Hematopoietic multipotent progenitor cell treated with erythropoietin and hydrocortisone succinate and interleukin-3 and kit ligand, for 8 days (in vitro differentiated cells): Measurements from ENCODE around the gene CCND1.
"Not testable (repeated sequence)": the region's sequence is repeated elsewhere in the genome, so short reads cannot be mapped to it uniquely, and the experiment has no call there.

Source experiments
- DNase-seq: peaks from one replicate; pipeline ENCODE4 v3.0.0-alpha.2; 2015

CCND1 gene

DNA sequence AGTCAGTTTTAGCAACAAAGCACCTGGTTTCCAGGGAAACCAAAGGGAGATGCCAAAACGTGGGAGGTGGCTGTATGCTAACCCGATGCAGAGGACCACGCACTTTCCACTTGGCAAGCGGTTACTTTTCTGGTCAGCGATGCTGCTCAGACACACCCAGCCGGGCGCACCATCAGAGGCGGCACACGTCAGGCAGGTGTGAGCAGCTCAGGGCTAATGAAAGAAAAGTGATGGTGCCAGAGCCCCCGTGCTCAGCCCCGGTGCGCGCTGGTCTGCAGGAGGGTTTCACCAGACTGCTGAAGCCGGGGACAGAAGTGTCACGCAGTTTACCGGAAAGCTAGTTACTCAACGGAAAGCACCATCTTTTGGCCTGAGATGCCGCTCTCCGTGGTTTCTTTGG is 28.5 kb downstream of the CCND1 start:
- no peak for DNase-seq

GRCh38 chr11:69670158-69670845 is 29.3 kb downstream of the CCND1 start:
- DNase-seq = peak; percentile 68

DNA sequence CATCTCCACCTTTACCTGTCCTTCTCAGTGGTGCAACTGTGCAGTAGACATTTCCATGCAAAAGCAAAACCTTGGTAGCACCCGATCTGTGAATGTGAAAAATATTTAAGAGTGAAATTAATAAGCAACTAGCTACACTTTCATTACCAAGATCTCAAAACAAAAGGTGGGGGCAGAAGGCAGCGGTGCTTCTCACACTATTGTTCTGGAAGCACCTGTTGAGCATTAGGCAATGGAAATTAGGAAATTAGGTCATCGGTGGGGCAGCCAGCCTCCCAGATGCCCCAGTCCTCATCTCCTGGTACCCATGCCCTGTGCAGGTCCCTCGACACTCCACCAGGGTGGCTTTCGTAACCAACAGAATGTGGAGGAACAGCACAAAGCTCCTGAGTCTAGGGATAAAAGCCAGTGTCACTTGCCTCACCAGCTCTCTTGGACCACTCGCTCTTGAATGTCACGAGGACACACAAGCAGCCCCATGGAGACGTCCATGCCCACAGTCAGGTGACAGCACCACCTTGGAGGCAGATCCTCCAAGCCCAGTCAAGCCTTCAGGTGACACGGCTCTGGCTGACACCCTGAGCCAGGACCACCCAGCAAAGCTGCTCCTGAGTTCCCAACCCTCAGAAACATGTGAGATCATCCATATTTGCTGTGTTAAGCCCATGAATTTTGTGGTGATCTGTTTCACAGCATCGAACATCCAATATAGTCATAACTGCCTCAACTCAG is 30.9 kb downstream of the CCND1 start:
- DNase-seq = no peak

GRCh38 chr11:69674267-69674885 is 33.4 kb downstream of the CCND1 start:
- peak; percentile 76 for DNase-seq

DNA sequence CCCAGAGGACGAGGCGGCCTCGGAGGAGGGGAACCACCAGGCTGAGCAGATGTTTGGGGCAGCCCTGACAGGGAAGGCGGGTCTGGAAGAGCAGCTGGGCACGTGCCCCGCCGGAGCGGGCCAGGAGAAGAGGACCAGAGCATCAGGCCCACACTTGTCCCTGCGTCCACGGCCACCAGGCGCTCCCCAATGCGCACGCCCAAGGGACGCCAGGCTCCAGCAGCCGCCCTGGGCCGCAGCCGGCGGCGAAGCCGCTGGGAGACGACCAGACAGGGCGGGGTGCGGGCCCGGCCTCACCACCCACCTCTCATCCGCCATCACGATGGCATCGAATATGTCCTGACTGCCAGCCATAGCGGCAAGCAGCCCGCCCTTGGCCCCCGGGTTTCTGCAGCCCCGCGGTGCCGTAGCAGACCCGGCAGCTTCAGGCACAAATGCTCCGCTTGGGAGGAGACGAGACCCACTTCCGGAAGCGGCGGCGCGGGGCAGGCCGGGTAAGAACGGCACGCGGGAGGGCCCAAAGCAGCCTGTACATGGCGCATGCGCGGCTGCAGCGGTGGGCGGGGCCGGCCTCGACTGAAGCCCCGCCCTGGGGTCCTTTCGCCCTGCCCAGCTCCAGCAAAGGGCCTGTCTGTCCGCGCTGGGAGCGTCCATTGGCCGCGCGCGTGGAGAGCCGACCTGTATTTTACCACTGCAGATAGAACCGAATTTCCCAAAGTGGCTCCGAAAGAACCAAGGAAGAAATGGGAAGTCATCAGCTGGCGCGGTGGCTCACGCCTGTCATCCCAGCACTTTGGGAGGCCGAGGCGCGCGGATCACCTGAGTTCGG is 34.1 kb downstream of the CCND1 start, which contains the start of gene LTO1:
TSS of gene LTO1 (minus strand) at position 468 of the 829 bp plus-strand sequence. CDS start at position 354, 114 bp downstream.
- peak; percentile 94 for DNase-seq

GRCh38 chr11:69677749-69678148 is 36.8 kb downstream of the CCND1 start:
- DNase-seq = no peak

- DNase-seq = no peak
These were observed 39.7 kb downstream of the CCND1 start for GRCh38 chr11:69680688-69681087.

GRCh38 chr11:69682221-69682620 is 41.3 kb downstream of the CCND1 start:
- no peak for DNase-seq

DNA sequence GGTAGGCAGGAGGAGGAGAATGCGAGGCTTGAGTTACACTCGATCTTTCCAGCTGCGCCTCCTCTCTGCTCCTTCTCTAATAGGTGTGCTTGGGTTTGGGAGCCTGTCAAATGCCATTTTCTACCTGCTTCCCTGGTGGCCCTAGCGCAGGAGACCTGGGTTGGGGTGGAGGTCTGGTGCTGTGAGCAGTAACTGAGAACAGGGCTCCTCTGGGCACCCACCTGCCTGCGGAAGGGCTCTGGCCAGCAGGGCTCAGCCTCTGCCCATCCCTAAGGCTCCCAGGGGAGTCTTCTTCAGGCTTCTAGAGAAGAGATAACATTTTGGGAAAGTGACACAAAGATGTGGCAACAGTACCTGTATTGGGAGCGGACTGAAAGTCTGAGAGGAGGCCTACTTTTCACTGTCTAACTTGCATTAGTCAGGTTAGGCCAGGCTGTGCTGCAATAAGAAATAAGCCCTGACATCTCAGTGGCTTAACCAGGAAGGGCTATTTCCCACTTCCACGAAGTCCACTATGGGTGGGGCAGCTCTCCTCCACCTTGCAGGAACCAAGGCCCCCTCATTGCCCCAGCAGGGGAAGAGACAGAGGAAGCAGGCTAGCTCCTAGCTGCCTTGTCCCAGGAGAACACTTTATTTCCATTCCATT is 41.8 kb downstream of the CCND1 start:
- DNase-seq = no peak

DNA sequence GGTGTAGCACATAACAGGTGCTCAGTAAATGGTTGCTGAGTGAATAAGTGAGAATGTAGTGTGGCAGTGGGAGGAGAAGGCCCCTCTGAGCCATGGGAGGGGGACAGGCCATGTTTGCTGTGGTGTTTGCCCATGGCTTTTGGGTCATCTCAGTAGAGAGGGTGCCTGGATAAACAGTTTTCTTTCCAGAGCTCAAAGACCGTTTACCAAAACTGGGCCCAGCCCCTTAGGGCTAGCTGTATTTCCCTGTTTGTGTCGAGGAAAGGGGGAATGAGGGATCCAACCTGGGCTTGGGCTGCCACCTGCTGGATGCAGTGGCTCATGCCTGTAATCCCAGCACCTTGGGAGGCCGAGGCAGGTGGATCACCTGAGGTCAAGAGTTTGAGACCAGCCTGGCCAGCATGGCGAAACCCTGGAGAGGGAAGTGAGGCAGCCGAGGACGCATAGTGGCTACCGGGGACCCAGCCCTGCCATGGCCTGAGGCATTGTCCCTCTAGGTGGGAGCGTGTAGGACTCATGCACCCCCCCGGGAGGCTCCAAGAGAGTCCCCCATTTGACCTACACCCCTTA is 42.9 kb downstream of the CCND1 start:
- peak; percentile 22 for DNase-seq

DNA sequence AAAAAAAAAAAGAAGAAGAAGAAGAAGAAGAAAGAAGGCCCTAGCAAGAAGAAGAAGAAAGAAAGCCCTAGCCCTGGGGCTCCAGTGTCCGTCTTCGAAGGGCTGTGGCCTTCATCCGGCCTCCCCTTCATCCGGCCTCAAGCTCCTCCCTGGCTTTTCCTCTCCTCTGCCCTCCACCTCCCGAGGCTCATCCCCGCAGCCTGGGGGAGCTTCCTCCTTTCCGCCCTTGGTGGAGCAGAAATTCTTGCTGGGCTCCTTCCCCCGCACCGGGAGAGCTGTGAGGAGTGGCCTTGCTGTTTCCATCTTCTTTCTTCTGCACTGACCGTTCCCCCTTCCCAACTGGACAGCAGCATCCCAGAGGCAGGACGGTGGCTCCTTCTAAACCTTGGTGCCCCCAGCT is 43.7 kb downstream of the CCND1 start:
- no peak for DNase-seq

GRCh38 chr11:69685348-69685747 is 44.4 kb downstream of the CCND1 start:
- no peak for DNase-seq

GRCh38 chr11:69686452-69686851 is 45.5 kb downstream of the CCND1 start:
- DNase-seq = no peak

DNA sequence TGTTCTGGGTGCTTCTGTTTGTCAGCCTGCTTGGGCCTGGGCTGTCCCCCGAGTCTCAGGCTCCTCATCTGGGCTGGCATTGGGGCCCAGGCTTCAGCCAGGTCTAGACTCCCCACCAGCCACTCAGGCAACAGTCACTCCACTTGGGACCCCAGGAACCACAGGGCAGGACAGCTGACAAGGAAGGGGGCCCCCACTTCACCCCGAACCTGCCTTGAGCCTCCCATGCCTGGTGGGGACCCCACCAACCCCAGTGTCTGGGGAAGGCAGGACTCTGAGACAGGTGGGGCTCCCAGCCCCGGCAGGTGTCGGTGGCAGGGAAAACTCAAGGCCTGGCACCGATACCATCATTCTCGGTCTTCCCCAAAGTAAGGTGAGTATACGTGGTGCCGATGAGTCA is 45.9 kb downstream of the CCND1 start:
- DNase-seq = no peak

- not testable (repeated sequence) for DNase-seq
These were observed 47.2 kb downstream of the CCND1 start for GRCh38 chr11:69687969-69688771.

DNA sequence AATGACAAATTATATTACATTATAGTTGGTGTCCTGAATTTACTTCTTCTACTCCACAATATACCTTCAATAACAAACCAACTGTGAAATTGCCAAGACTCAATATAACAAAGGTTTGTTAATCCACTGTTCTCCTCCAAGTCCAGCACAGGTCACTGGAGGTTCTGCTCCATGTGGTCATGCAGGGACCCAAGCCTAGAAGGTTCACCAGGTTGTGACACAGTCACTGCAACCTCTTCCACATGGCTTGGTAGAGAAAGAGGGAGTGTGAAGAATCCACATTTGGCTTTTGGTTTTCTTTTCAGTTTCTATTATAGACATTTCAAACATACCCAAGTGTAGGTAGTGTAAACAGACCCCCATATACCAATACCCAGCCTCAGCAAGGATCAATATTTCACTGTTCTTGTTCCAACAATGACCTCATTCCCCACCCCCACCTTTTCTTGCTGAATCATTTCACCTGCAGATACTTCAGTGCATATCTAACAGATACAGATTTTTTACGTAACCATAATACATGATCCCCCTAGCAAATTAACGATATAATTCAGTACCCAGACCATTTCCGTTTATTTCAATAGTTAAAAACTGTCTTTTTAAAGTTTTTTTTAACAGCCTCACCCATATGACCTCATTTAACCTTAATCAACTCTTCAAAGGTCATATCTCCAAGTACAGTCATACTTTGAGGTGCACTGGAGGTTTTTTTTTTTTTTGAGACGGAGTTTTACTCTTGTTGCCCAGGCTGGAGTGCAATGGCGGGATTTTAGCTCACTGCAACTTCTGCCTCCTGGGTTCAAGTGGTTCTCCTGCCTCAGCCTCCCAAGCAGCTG is 48.7 kb downstream of the CCND1 start:
- no peak for DNase-seq

GRCh38 chr11:69691463-69691862 is 50.5 kb downstream of the CCND1 start:
- peak; percentile 19 for DNase-seq

- DNase-seq = no peak
These were observed 51.5 kb downstream of the CCND1 start for GRCh38 chr11:69692422-69692821.

DNA sequence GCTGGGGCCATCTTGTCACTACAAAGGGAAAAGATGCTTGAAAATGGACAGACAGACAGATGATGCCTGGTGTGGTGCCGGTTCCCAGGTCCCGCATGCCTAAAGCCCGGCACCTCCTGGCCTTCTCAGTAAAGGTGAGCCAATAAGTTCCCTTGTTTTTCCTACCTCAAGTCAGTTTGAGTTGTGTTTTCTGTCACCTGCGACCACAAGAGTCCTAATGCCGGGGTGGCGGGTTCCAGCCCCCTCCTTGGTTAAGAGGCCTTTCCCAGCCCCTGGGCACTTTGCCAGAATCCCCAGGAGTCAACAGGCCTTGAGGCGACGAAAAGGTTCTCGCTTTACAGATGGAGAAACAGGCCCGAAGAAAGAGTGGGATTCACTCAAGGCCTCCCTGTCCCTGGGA is 53.8 kb downstream of the CCND1 start:
- DNase-seq = no peak

GRCh38 chr11:69695581-69695980 is 54.6 kb downstream of the CCND1 start:
- DNase-seq = no peak
